KMS-11 (cell line): ENCODE results near the gene CTTNBP2.

Experiments used
- H2AFZ ChIP-seq: fragments of 200-600 bp; sonication (generic); 2 replicates; pipeline ENCODE4 v1.6.1; 2016; ENCODE audit warnings: antibody characterized with exemption, mixed run types, low read depth
- H3K27ac ChIP-seq: fragments of 200-600 bp; sonication (generic); 2 replicates; pipeline ENCODE4 v1.6.1; 2016; ENCODE audit warnings: mild to moderate bottlenecking, mixed run types
- H3K27me3 ChIP-seq: fragments of 200-600 bp; sonication (generic); 2 replicates; pipeline ENCODE4 v1.6.1; 2017; ENCODE audit warnings: mild to moderate bottlenecking, low read depth, mixed run types, moderate library complexity; ENCODE audit not compliant: insufficient read depth
- H3K36me3 ChIP-seq: fragments of 200-600 bp; sonication (generic); 2 replicates; pipeline ENCODE4 v1.6.1; 2017; ENCODE audit warnings: mild to moderate bottlenecking, mixed run types; ENCODE audit not compliant: insufficient read depth
- H3K4me1 ChIP-seq: fragments of 200-600 bp; sonication (generic); 2 replicates; pipeline ENCODE4 v1.6.1; 2016; ENCODE audit warnings: mild to moderate bottlenecking, low read depth, mixed run types; ENCODE audit not compliant: poor library complexity, severe bottlenecking
- H3K4me2 ChIP-seq: fragments of 200-600 bp; sonication (generic); 2 replicates; pipeline ENCODE4 v1.7.0; 2016; ENCODE audit warnings: mild to moderate bottlenecking, mixed run types
- H3K4me3 ChIP-seq: fragments of 200-600 bp; sonication (generic); IDR thresholded peaks from 2 replicates; pipeline ENCODE4 v1.6.1; 2017; ENCODE audit warnings: low read depth, low read length, mixed read lengths; ENCODE audit not compliant: insufficient read depth
- H3K79me2 ChIP-seq: fragments of 200-600 bp; sonication (generic); 2 replicates; pipeline ENCODE4 v1.6.1; 2016; ENCODE audit warnings: low read depth, mixed run types; ENCODE audit not compliant: insufficient read depth
- H3K9ac ChIP-seq: fragments of 200-600 bp; sonication (generic); 2 replicates; pipeline ENCODE4 v1.6.1; 2016; ENCODE audit warnings: mild to moderate bottlenecking, mixed run types
- H4K20me1 ChIP-seq: fragments of 200-600 bp; sonication (generic); 2 replicates; pipeline ENCODE4 v1.6.1; 2016; ENCODE audit warnings: mild to moderate bottlenecking, mixed run types; ENCODE audit not compliant: insufficient read depth
- TF ChIP-seq, protein P1 (sequence below): fragments of 200-600 bp; sonication (generic); conservative IDR thresholded peaks from 2 replicates; pipeline ENCODE4 v1.6.1; 2017; ENCODE audit warnings: low read depth, mild to moderate bottlenecking, antibody characterized with exemption, low read length, moderate library complexity, mixed read lengths

Gene CTTNBP2

GRCh38 chr7:117872561-117873309, 506 bp downstream of the CTTNBP2 start:
- TF ChIP-seq, protein P1, sequence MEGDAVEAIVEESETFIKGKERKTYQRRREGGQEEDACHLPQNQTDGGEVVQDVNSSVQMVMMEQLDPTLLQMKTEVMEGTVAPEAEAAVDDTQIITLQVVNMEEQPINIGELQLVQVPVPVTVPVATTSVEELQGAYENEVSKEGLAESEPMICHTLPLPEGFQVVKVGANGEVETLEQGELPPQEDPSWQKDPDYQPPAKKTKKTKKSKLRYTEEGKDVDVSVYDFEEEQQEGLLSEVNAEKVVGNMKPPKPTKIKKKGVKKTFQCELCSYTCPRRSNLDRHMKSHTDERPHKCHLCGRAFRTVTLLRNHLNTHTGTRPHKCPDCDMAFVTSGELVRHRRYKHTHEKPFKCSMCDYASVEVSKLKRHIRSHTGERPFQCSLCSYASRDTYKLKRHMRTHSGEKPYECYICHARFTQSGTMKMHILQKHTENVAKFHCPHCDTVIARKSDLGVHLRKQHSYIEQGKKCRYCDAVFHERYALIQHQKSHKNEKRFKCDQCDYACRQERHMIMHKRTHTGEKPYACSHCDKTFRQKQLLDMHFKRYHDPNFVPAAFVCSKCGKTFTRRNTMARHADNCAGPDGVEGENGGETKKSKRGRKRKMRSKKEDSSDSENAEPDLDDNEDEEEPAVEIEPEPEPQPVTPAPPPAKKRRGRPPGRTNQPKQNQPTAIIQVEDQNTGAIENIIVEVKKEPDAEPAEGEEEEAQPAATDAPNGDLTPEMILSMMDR: no peak
- Histone ChIP-seq H3K27me3 (peaks cover 4% of the 10 kb centered on the region; the same call in 1 of the 2 replicates), H3K36me3 (no peaks in the 10 kb centered on the region), H3K4me1 (peaks cover 4% of the 10 kb centered on the region), H2AFZ (peak overlapping the region; percentile 87), H3K4me3 (no peak overlapping the region), H3K9ac (peak overlapping the region; percentile 33; the same call in 1 of the 2 replicates), H3K79me2 (no peaks in the 10 kb centered on the region), H4K20me1 (no peaks in the 10 kb centered on the region), H3K27ac (no peak overlapping the region), H3K4me2 (peak overlapping the region; percentile 41)

DNA sequence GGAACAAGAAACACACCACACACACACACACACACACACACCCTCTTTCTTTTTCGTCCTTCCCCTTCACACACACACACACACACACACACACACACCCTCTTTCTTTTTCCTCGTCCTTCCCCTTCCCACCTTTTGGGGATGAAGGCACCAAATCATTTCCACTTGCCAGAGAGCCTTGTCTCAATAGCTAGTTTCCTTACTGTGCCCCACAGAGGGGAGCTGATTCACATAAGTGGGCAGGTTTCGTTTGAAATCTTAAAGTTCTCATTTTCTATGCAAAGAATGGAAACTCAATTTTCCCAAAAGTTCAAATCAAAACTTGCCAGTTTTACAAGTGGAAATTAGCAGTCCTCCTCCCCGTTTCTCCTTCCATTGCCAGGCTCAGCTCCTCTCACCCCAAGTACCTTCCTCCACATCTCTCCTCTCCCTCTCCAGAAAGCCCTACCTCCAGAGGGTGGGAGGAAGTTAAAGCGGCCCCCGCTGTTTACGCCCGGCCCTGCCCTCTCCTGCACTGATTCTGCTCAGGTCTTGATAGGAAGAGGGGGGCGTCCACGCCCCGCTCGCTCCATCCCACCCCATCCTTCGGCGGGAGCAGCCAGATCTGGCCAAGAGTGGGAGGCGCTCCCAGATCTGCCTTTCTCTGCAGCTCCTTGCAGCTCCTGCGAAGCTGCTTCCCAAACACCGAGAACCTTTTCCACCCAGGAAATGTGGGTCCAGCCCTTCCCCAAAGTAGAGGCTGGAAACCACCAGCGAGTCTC, 1.3 kb downstream of the CTTNBP2 start:
- no peak overlapping the region for H3K27ac ChIP-seq
- no peaks in the 10 kb centered on the region for H3K36me3 ChIP-seq
- H3K79me2 ChIP-seq: no peaks in the 10 kb centered on the region
- peaks cover 4% of the 10 kb centered on the region; the same call in 1 of the 2 replicates for H3K27me3 ChIP-seq
- TF ChIP-seq, protein P1: no peak
- no peak overlapping the region for H3K9ac ChIP-seq
- peak overlapping the region; percentile 87; the same call in 1 of the 2 replicates for H2AFZ ChIP-seq
- H3K4me3 ChIP-seq: no peak overlapping the region
- no peaks in the 10 kb centered on the region for H4K20me1 ChIP-seq
- H3K4me1 ChIP-seq: peaks cover 4% of the 10 kb centered on the region
- H3K4me2 ChIP-seq: no peak overlapping the region

- Histone ChIP-seq H3K36me3 (no peaks in the 10 kb centered on the region), H3K27me3 (peaks cover 4% of the 10 kb centered on the region; the same call in 1 of the 2 replicates), H3K4me3 (no peak overlapping the region), H3K79me2 (no peaks in the 10 kb centered on the region), H3K9ac (no peak overlapping the region), H3K4me2 (no peak overlapping the region), H4K20me1 (no peaks in the 10 kb centered on the region), H3K4me1 (peaks cover 4% of the 10 kb centered on the region), H3K27ac (no peak overlapping the region), H2AFZ (no peak overlapping the region)
- TF ChIP-seq, protein P1: no peak
These were observed 1.9 kb downstream of the CTTNBP2 start for GRCh38 chr7:117871401-117871777.

GRCh38 chr7:117870448-117871130, 2.7 kb downstream of the CTTNBP2 start:
- peaks cover 2% of the 10 kb centered on the region for H3K4me1 ChIP-seq
- H3K79me2 ChIP-seq: no peaks in the 10 kb centered on the region
- TF ChIP-seq, protein P1: no peak
- no peak overlapping the region for H3K9ac ChIP-seq
- no peak overlapping the region for H3K4me3 ChIP-seq
- H3K27ac ChIP-seq: no peak overlapping the region
- no peak overlapping the region for H2AFZ ChIP-seq
- no peaks in the 10 kb centered on the region for H4K20me1 ChIP-seq
- H3K27me3 ChIP-seq: peaks cover 4% of the 10 kb centered on the region; the same call in 1 of the 2 replicates
- H3K4me2 ChIP-seq: no peak overlapping the region
- no peaks in the 10 kb centered on the region for H3K36me3 ChIP-seq
